Liver (tissue), 9 donors: ENCODE results near the gene KSR1. TPM values are rescaled to one million over a fixed set of nuclear protein-coding genes. Genes with fewer than 3 reads are reported as not detected.
A peak's percentile ranks its signal among the peaks of the same experiment; 100 is the strongest.

Experiments used
- DNase-seq: peaks from one replicate; pipeline ENCODE4 v3.0.0-alpha.2; 2017; ENCODE audit warnings: low spot score
- H3K27ac ChIP-seq, 2 donors: one replicate each; pipeline ENCODE4 v1.7.0; 2013; ENCODE audit warnings: inconsistent platforms in 2 of 2, low read length in 2 of 2, control low read depth in 1 of 2, low read depth in 1 of 2, mild to moderate bottlenecking in 1 of 2
- H3K27me3 ChIP-seq, 4 donors: one replicate each; pipeline versions ENCODE4 v1.6.1 to v1.7.0; 2013; ENCODE audit warnings: low read length in 3 of 4, inconsistent platforms in 1 of 4, mild to moderate bottlenecking in 1 of 4, moderate library complexity in 1 of 4; ENCODE audit not compliant: control insufficient read depth in 4 of 4, insufficient read depth in 4 of 4
- H3K36me3 ChIP-seq, 4 donors: one replicate each; pipeline versions ENCODE4 v1.6.1 to v1.7.0; 2013; ENCODE audit warnings: low read length in 3 of 4, mild to moderate bottlenecking in 3 of 4, low read depth in 1 of 4, moderate library complexity in 1 of 4; ENCODE audit not compliant: control insufficient read depth in 4 of 4, insufficient read depth in 3 of 4
- H3K4me1 ChIP-seq, 4 donors: one replicate each; pipeline versions ENCODE4 v1.6.1 to v1.7.0; 2013; ENCODE audit warnings: low read length in 3 of 4, mild to moderate bottlenecking in 3 of 4, moderate library complexity in 1 of 4; ENCODE audit not compliant: control insufficient read depth in 4 of 4, insufficient read depth in 4 of 4
- H3K4me3 ChIP-seq, 3 donors: one replicate each; pipeline versions ENCODE4 v1.6.1 to v1.7.0; 2013; ENCODE audit warnings: low read length in 3 of 3, control low read depth in 1 of 3, low read depth in 1 of 3, mild to moderate bottlenecking in 1 of 3
- H3K9ac ChIP-seq, 2 donors: one replicate each; pipeline ENCODE4 v1.7.0; 2013; ENCODE audit warnings: low read length in 2 of 2, mild to moderate bottlenecking in 2 of 2, moderate library complexity in 2 of 2, control low read depth in 1 of 2, low read depth in 1 of 2
- H3K9me3 ChIP-seq, 4 donors: one replicate each; pipeline versions ENCODE4 v1.6.1 to v1.7.0; 2013; ENCODE audit warnings: low read length in 3 of 4; ENCODE audit not compliant: control insufficient read depth in 4 of 4
- FOXA1 ChIP-seq: IDR thresholded peaks from 2 replicates; pipeline ENCODE4 v1.6.1; 2016; ENCODE audit warnings: antibody characterized with exemption
- HNF4A ChIP-seq, 2 donors: conservative IDR thresholded peaks; 2 replicates each; pipeline ENCODE4 v1.6.1; 2016; ENCODE audit warnings: antibody characterized with exemption in 2 of 2, mild to moderate bottlenecking in 2 of 2
- HNF4G ChIP-seq: IDR thresholded peaks from 2 replicates; pipeline ENCODE4 v1.6.1; 2016; ENCODE audit warnings: antibody characterized with exemption
- JUND ChIP-seq, 2 donors: IDR thresholded peaks; 2 replicates each; pipeline ENCODE4 v1.6.1; 2016; ENCODE audit warnings: antibody characterized with exemption in 2 of 2
- NR2F2 ChIP-seq: IDR thresholded peaks from 2 replicates; pipeline ENCODE4 v1.6.1; 2016; ENCODE audit warnings: antibody characterized with exemption
- REST ChIP-seq: IDR thresholded peaks from 2 replicates; pipeline ENCODE4 v1.6.1; 2016; ENCODE audit warnings: antibody characterized with exemption, mild to moderate bottlenecking
- SP1 ChIP-seq: IDR thresholded peaks from 2 replicates; pipeline ENCODE4 v1.6.1; 2018; ENCODE audit warnings: antibody characterized with exemption, mild to moderate bottlenecking
- TAF1 ChIP-seq: conservative IDR thresholded peaks from 2 replicates; pipeline ENCODE4 v1.6.1; 2016; ENCODE audit warnings: antibody characterized with exemption, mild to moderate bottlenecking
- ZBTB33 ChIP-seq: IDR thresholded peaks from 2 replicates; pipeline ENCODE4 v1.6.1; 2016; ENCODE audit warnings: antibody characterized with exemption
- whole genome bisulfite sequencing: extraction: QIAGEN DNeasy Blood & Tissue Kit; methylation state at CpG from one replicate; pipeline ENCODE4 v1.1.7; 2013; 5-methylcytosine and 5-hydroxymethylcytosine counted together
- polyA plus RNA-seq, 2 donors: library from polyadenylated mRNA; stranded (reverse) in 1 of 2; unstranded in 1 of 2; fragments of 200-250 nt in 1 of 2; fragments of >200 nt in 1 of 2; fragmentation: Nextera tagmentation in 1 of 2; extraction: Ambion mirVana in 1 of 2; gene quantifications; one replicate each; pipeline versions ENCODE4 v1.2.1 to v1.2.3, GENCODE V29; 2013 to 2015
- total RNA-seq, 2 donors: library from RNA; depleted of rRNA; stranded (reverse); fragments of >200 nt; gene quantifications; one replicate each; pipeline ENCODE4 v1.2.3, GENCODE V29; 2014
- donor health status: healthy.
- donor health status: healthy.
- donor health status: healthy.
- donor health status: healthy.
- donor health status: healthy.

The KSR1 gene
- total and polyA plus RNA-seq, 4 donors, result 1.2 to 9.0 (median 4.1) TPM

GRCh38 chr17:27560668-27561067 is 104.4 kb downstream of the KSR1 start (continued):
- no peak for TF ChIP-seq TAF1
- TF ChIP-seq SP1, result no peak

GRCh38 chr17:27562777-27563455 is 106.7 kb downstream of the KSR1 start:
- H3K27me3 ChIP-seq, result no peaks in the 10 kb centered on the region
- no peaks in the 10 kb centered on the region for H3K36me3 ChIP-seq
- no peak overlapping the region for H3K9ac ChIP-seq
- H3K4me1 ChIP-seq, result peaks cover 5 to 19% (median 12%) of the 10 kb centered on the region in 4 donors
- DNase-seq, result no peak
- H3K9me3 ChIP-seq, result no peaks in the 10 kb centered on the region
- no peak overlapping the region for H3K27ac ChIP-seq
- TF ChIP-seq JUND (IDR thresholded peaks at IDR 0.05) (no peak), FOXA1 (no peak), SP1 (no peak), ZBTB33 (no peak), HNF4A (conservative IDR thresholded peaks at IDR 0.05) (no peak), REST (no peak)
- H3K4me3 ChIP-seq, result no peak overlapping the region
- 92% methylated on average over 8 of the region's 8 CpGs for WGBS

GRCh38 chr17:27563532-27563931 is 107.3 kb downstream of the KSR1 start:
- H3K36me3 ChIP-seq, result no peaks in the 10 kb centered on the region
- no peaks in the 10 kb centered on the region for H3K27me3 ChIP-seq
- WGBS, result 90% methylated on average over 7 of the region's 7 CpGs
- H3K9ac ChIP-seq, result no peak overlapping the region
- DNase-seq, result no peak
- peaks cover 5 to 17% (median 11%) of the 10 kb centered on the region in 4 donors for H3K4me1 ChIP-seq
- no peaks in the 10 kb centered on the region for H3K9me3 ChIP-seq
- TF ChIP-seq FOXA1, result no peak
- TF ChIP-seq JUND (IDR thresholded peaks at IDR 0.05), result no peak
- TF ChIP-seq ZBTB33, result no peak
- TF ChIP-seq NR2F2, result peak; percentile 27
- TF ChIP-seq HNF4G, result no peak
- no peak overlapping the region for H3K27ac ChIP-seq
- H3K4me3 ChIP-seq, result no peak overlapping the region
